ENCODE measurements around the gene MYLK4. TPM values are rescaled to one million over a fixed set of nuclear protein-coding genes. Genes with fewer than 3 reads are reported as not detected.

MYLK4 gene
- total and polyA plus RNA-seq, 2 donors (not counting 3 experiments of a cell fraction or from before 2014, with no cell fraction given): 0.41 to 0.62 TPM

- ChIA-PET POLR2A (no interaction called here), CTCF (interaction anchor here (1.5 kb wide), 1 partner anchor 11 kb away, joined by 3 read pairs; no protein-coding TSS in a partner anchor)
- no peak overlapping the region for H3K4me3 ChIP-seq (replicated peaks in 1 of 3; ENCODE audit: insufficient read depth in 1 of 3, low read depth in 1 of 3, low read length in 3 of 3)
- no peak overlapping the region for H3K9ac ChIP-seq (replicated peaks; ENCODE audit: extremely low read depth, insufficient read depth, low read length)
- dilution Hi-C loops (cut with MboI; ENCODE audit: extremely low pct_ligation_motif_present, low sequenced_read_pairs) (no loop called here), intact Hi-C loops (cut with micrococcal nuclease) (no loop called here)
- H3K27me3 ChIP-seq (ENCODE audit: control insufficient read depth in 2 of 2, insufficient read depth in 2 of 2, low read length in 2 of 2): no peaks in the 10 kb centered on the region
- no peaks in the 10 kb centered on the region for H3K4me1 ChIP-seq (ENCODE audit: control insufficient read depth, extremely low read depth, insufficient read depth, low read length)
- TF ChIP-seq MYC (IDR thresholded peaks at IDR 0.05; ENCODE audit: low read depth, low read length) (no peak), CTCF (IDR thresholded peaks at IDR 0.05; ENCODE audit: extremely low read depth in 1 of 2, insufficient read depth in 1 of 2, low read depth in 1 of 2, low read length in 2 of 2) (peak; percentile 12 to 16)
- H3K79me2 ChIP-seq (ENCODE audit: control insufficient read depth, insufficient read depth, low read length): no peaks in the 10 kb centered on the region
- no peaks in the 10 kb centered on the region for H3K9me1 ChIP-seq (replicated peaks; ENCODE audit: control insufficient read depth, extremely low read depth, insufficient read depth, low read length)
- no peak overlapping the region for H3K27ac ChIP-seq (ENCODE audit: insufficient read depth, low read depth, low read length)
- H3K36me3 ChIP-seq (ENCODE audit: control insufficient read depth in 2 of 2, extremely low read depth in 1 of 2, insufficient read depth in 2 of 2, low read length in 2 of 2): no peaks in the 10 kb centered on the region
- no peaks in the 10 kb centered on the region for H3K9me3 ChIP-seq (replicated peaks; ENCODE audit: control insufficient read depth, insufficient read depth, low read length)
- peak; percentile 33 for FAIRE-seq
- no peak for DNase-seq (ENCODE audit: low read depth, low spot score)
- H3K4me2 ChIP-seq (ENCODE audit: insufficient read depth, low read length): no peak overlapping the region
- no peaks in the 10 kb centered on the region for H4K20me1 ChIP-seq (replicated peaks; ENCODE audit: control insufficient read depth, extremely low read depth, insufficient read depth, low read length)
- H2AFZ ChIP-seq (ENCODE audit: low read depth, low read length): no peak overlapping the region
- no TSS peak for BruUV-seq (replicated peaks)
Observed at GRCh38 chr6:2744209-2744771, 6.4 kb downstream of the MYLK4 start.

GRCh38 chr6:2743280-2744208 is 7.2 kb downstream of the MYLK4 start:
- no TSS peak for BruUV-seq (replicated peaks)
- intact Hi-C loops (cut with micrococcal nuclease) (no loop called here), dilution Hi-C loops (cut with MboI; ENCODE audit: extremely low pct_ligation_motif_present, low sequenced_read_pairs) (no loop called here)
- FAIRE-seq (no peak), DNase-seq (ENCODE audit: low read depth, low spot score) (no peak)
- CTCF ChIA-PET: interaction anchor here (1.2 to 1.6 kb wide), 3 partner anchors 10 to 1148 kb away, joined by 3 to 11 read pairs (median 3); no protein-coding TSS in a partner anchor
- TF ChIP-seq MAX (IDR thresholded peaks at IDR 0.05; ENCODE audit: insufficient read depth, insufficient read length) (no peak), FOS (IDR thresholded peaks at IDR 0.05; ENCODE audit: borderline replicate concordance, insufficient read depth, low read length) (no peak), GATA2 (IDR thresholded peaks at IDR 0.05; ENCODE audit: insufficient read depth, insufficient read length, low read depth, low read length) (no peak), MYC (IDR thresholded peaks at IDR 0.05; ENCODE audit: low read depth, low read length) (no peak), CTCF (IDR thresholded peaks at IDR 0.05; ENCODE audit: extremely low read depth in 1 of 2, insufficient read depth in 1 of 2, low read depth in 1 of 2, low read length in 2 of 2) (no peak), POLR2AphosphoS5 (IDR thresholded peaks at IDR 0.05; ENCODE audit: insufficient read depth, low read depth, low read length) (no peak), POLR2A (IDR thresholded peaks at IDR 0.05; ENCODE audit: low read depth, low read length) (no peak), EZH2 (IDR thresholded peaks at IDR 0.05; ENCODE audit: borderline replicate concordance, low read depth, low read length, severe bottlenecking) (no peak), JUN (IDR thresholded peaks at IDR 0.05; ENCODE audit: borderline replicate concordance, insufficient read depth, insufficient read length, low read depth) (no peak)
- Histone ChIP-seq H3K9ac (replicated peaks; ENCODE audit: extremely low read depth, insufficient read depth, low read length) (no peak overlapping the region), H3K4me3 (replicated peaks in 1 of 3; ENCODE audit: insufficient read depth in 1 of 3, low read depth in 1 of 3, low read length in 3 of 3) (no peak overlapping the region), H3K27me3 (ENCODE audit: control insufficient read depth in 2 of 2, insufficient read depth in 2 of 2, low read length in 2 of 2) (no peaks in the 10 kb centered on the region), H4K20me1 (replicated peaks; ENCODE audit: control insufficient read depth, extremely low read depth, insufficient read depth, low read length) (no peaks in the 10 kb centered on the region), H3K27ac (ENCODE audit: insufficient read depth, low read depth, low read length) (no peak overlapping the region), H3K9me3 (replicated peaks; ENCODE audit: control insufficient read depth, insufficient read depth, low read length) (no peaks in the 10 kb centered on the region), H3K4me1 (ENCODE audit: control insufficient read depth, extremely low read depth, insufficient read depth, low read length) (no peaks in the 10 kb centered on the region), H3K79me2 (ENCODE audit: control insufficient read depth, insufficient read depth, low read length) (no peaks in the 10 kb centered on the region), H3K36me3 (ENCODE audit: control insufficient read depth in 2 of 2, extremely low read depth in 1 of 2, insufficient read depth in 2 of 2, low read length in 2 of 2) (no peaks in the 10 kb centered on the region), H2AFZ (ENCODE audit: low read depth, low read length) (no peak overlapping the region), H3K4me2 (ENCODE audit: insufficient read depth, low read length) (no peak overlapping the region), H3K9me1 (replicated peaks; ENCODE audit: control insufficient read depth, extremely low read depth, insufficient read depth, low read length) (no peaks in the 10 kb centered on the region)
- POLR2A ChIA-PET: no interaction called here
